HG03060 (cell line): ENCODE data around the gene ID4.

Experiments used
- ATAC-seq: cut with Tn5 transposase; IDR thresholded peaks from one replicate; pipeline ENCODE4 v1.9.1; 2021; ENCODE audit warnings: low read depth, moderate number of reproducible peaks; ENCODE audit not compliant: unreplicated experiment

The ID4 gene

GRCh38 chr6:19836799-19837510 is at the start of gene ID4:
Gene ID4 (plus strand): TSS chr6:19837370. CDS start chr6:19837755, 385 bp downstream.
- no peak for ATAC-seq

- no peak for ATAC-seq
These were observed 48.5 kb upstream of the ID4 start for GRCh38 chr6:19788686-19789085.

- no peak for ATAC-seq
These were observed 47.9 kb upstream of the ID4 start for GRCh38 chr6:19789100-19789803.

- ATAC-seq: no peak
These were observed 45.9 kb upstream of the ID4 start for GRCh38 chr6:19791267-19791666.

GRCh38 chr6:19795211-19795610 is 42.0 kb upstream of the ID4 start:
- no peak for ATAC-seq

GRCh38 chr6:19796452-19796851 is 40.7 kb upstream of the ID4 start:
- no peak for ATAC-seq

GRCh38 chr6:19798362-19798761 is 38.8 kb upstream of the ID4 start:
- ATAC-seq: no peak

- no peak for ATAC-seq
These were observed 34.5 kb upstream of the ID4 start for GRCh38 chr6:19802656-19803055.

GRCh38 chr6:19803331-19804204 is 33.6 kb upstream of the ID4 start:
- no peak for ATAC-seq

- peak; percentile 92 for ATAC-seq
These were observed 32.7 kb upstream of the ID4 start for GRCh38 chr6:19804205-19805128.

GRCh38 chr6:19805129-19805481 is 32.1 kb upstream of the ID4 start:
- ATAC-seq: no peak

- no peak for ATAC-seq
These were observed 30.2 kb upstream of the ID4 start for GRCh38 chr6:19806971-19807396.

- no peak for ATAC-seq
These were observed 25.6 kb upstream of the ID4 start for GRCh38 chr6:19811397-19812079.

GRCh38 chr6:19812512-19813119 is 24.6 kb upstream of the ID4 start:
- ATAC-seq: peak; percentile 49

GRCh38 chr6:19818805-19819204 is 18.4 kb upstream of the ID4 start:
- no peak for ATAC-seq

- no peak for ATAC-seq
These were observed 12.9 kb upstream of the ID4 start for GRCh38 chr6:19824058-19824807.

- ATAC-seq: no peak
These were observed 9.9 kb upstream of the ID4 start for GRCh38 chr6:19827247-19827646.

GRCh38 chr6:19827903-19828302 is 9.3 kb upstream of the ID4 start:
- ATAC-seq: no peak
